SU-DHL-6 (cell line): ENCODE data around the gene STARD4.

Experiments
- H2AFZ ChIP-seq: fragments of 200-600 bp; sonication (generic); 2 replicates; pipeline ENCODE4 v1.6.1; 2014; ENCODE audit warnings: low read depth, mild to moderate bottlenecking, moderate library complexity, mixed read lengths, antibody characterized with exemption, low read length; ENCODE audit not compliant: severe bottlenecking
- H3F3A ChIP-seq: fragments of 200-600 bp; shearing (Covaris generic); 2 replicates; pipeline ENCODE4 v1.6.0; 2016; ENCODE audit warnings: antibody characterized with exemption, mild to moderate bottlenecking; ENCODE audit not compliant: insufficient read depth
- H3K27ac ChIP-seq: fragments of 200-600 bp; sonication (generic); 2 replicates; pipeline ENCODE4 v1.5.1; 2016; ENCODE audit warnings: low read depth, mild to moderate bottlenecking, low read length, moderate library complexity, mixed read lengths
- H3K27me3 ChIP-seq: fragments of 200-600 bp; sonication (generic), shearing (Covaris generic); 2 replicates; pipeline ENCODE4 v1.6.0; 2014; ENCODE audit warnings: mild to moderate bottlenecking, low read length
- H3K36me3 ChIP-seq: fragments of 200-600 bp; sonication (generic); 2 replicates; pipeline ENCODE4 v1.6.1; 2014; ENCODE audit warnings: mild to moderate bottlenecking, low read length, mixed read lengths
- H3K4me2 ChIP-seq: fragments of 300-600, 200-600 bp; shearing (Covaris generic), sonication (generic); 2 replicates; pipeline ENCODE4 v1.6.0; 2014; ENCODE audit warnings: low read length, low read depth, mild to moderate bottlenecking; ENCODE audit not compliant: poor library complexity, severe bottlenecking
- H3K4me3 ChIP-seq: fragments of 200-600 bp; sonication (generic); 2 replicates; pipeline ENCODE4 v1.5.1; 2014; ENCODE audit warnings: antibody characterized with exemption, low read length, mild to moderate bottlenecking, mixed read lengths; ENCODE audit not compliant: insufficient read depth, poor library complexity, severe bottlenecking
- H3K79me2 ChIP-seq: fragments of 200-600 bp; sonication (generic); 2 replicates; pipeline ENCODE4 v1.6.1; 2014; ENCODE audit warnings: mild to moderate bottlenecking, low read length, moderate library complexity; ENCODE audit not compliant: insufficient read depth
- H3K9ac ChIP-seq: fragments of 200-600 bp; sonication (generic); 2 replicates; pipeline ENCODE4 v1.7.0; 2014; ENCODE audit warnings: mild to moderate bottlenecking, low read length
- H3K9me2 ChIP-seq: fragments of 200-600 bp; sonication (generic); replicated peaks from 2 replicates; pipeline ENCODE4 v1.6.1; 2014; ENCODE audit warnings: low read length; ENCODE audit not compliant: insufficient read depth
- H3K9me3 ChIP-seq: fragments of 200-600 bp; sonication (generic); 2 replicates; pipeline ENCODE4 v1.6.1; 2014; ENCODE audit warnings: low read length, mixed read lengths; ENCODE audit not compliant: insufficient read depth
- H4K20me1 ChIP-seq: fragments of 200-600 bp; sonication (generic); 2 replicates; pipeline ENCODE4 v1.6.1; 2014; ENCODE audit warnings: low read depth, mild to moderate bottlenecking, antibody characterized with exemption, low read length, moderate library complexity, mixed read lengths
- EZH2phosphoT487 ChIP-seq: fragments of 200-600 bp; sonication (generic), shearing (Covaris generic); conservative IDR thresholded peaks from 2 replicates; pipeline ENCODE4 v1.6.1; 2018; ENCODE audit warnings: mild to moderate bottlenecking, antibody characterized with exemption, low read length, moderate library complexity, mixed read lengths
- TF ChIP-seq, protein P1 (sequence below): fragments of 200-600 bp; sonication (generic); IDR thresholded peaks from one replicate; pipeline ENCODE4 v1.5.1; 2017; ENCODE audit warnings: antibody characterized with exemption, mild to moderate bottlenecking, low read length, moderate library complexity; ENCODE audit not compliant: insufficient read depth, poor library complexity, severe bottlenecking

STARD4 gene

DNA sequence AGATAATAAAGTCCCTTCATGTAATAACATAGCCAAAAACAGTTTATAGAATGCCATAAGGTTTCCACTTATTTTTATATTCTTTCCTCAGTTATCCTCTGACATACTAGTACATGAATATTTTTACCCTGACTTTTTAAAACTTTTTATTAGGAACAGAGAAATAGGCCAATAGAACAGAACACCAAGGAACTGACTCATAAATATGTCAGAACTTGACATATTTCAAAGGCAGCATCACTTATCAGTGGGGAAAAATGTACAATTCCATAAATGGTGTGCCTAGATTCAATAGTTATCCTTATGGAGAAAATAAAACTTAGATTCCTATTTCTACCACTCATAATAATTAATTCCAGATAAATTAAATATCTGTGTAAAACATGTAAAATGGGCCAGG, 9.4 kb downstream of the STARD4 start:
- Histone ChIP-seq H3K9ac (no peak overlapping the region), H3F3A (peaks cover 5% of the 10 kb centered on the region; the same call in 1 of the 2 replicates), H3K36me3 (peaks cover 50% of the 10 kb centered on the region), H4K20me1 (peaks cover 13% of the 10 kb centered on the region; the same call in 1 of the 2 replicates), H3K79me2 (peaks cover 43% of the 10 kb centered on the region), H3K4me2 (no peak overlapping the region), H3K27ac (no peak overlapping the region), H3K9me3 (no peaks in the 10 kb centered on the region), H2AFZ (no peak overlapping the region), H3K4me3 (no peak overlapping the region), H3K27me3 (no peaks in the 10 kb centered on the region), H3K9me2 (no peaks in the 10 kb centered on the region)
- TF ChIP-seq EZH2phosphoT487 = no peak
- TF ChIP-seq, protein P1, sequence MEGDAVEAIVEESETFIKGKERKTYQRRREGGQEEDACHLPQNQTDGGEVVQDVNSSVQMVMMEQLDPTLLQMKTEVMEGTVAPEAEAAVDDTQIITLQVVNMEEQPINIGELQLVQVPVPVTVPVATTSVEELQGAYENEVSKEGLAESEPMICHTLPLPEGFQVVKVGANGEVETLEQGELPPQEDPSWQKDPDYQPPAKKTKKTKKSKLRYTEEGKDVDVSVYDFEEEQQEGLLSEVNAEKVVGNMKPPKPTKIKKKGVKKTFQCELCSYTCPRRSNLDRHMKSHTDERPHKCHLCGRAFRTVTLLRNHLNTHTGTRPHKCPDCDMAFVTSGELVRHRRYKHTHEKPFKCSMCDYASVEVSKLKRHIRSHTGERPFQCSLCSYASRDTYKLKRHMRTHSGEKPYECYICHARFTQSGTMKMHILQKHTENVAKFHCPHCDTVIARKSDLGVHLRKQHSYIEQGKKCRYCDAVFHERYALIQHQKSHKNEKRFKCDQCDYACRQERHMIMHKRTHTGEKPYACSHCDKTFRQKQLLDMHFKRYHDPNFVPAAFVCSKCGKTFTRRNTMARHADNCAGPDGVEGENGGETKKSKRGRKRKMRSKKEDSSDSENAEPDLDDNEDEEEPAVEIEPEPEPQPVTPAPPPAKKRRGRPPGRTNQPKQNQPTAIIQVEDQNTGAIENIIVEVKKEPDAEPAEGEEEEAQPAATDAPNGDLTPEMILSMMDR = no peak

DNA sequence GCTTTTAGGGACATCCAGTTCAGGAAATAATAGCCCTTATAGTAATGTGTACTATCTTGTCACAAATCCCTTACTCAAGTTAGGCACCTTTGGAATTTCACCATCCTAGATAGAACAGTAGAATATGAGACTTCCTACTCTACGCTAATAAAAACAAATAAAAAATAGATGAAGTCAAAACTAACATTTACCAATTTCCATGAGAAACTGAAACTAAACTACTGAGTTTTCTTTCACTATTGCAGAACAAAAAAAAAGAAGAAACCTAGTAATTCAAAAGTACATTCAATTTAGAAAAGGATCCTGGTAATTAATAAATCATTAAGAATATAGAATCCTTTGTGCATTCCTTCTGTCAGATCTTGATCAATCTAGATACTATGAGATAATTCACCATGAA, 14.0 kb downstream of the STARD4 start:
- no peak overlapping the region for H3K4me2 ChIP-seq
- H3K27me3 ChIP-seq = no peaks in the 10 kb centered on the region

DNA sequence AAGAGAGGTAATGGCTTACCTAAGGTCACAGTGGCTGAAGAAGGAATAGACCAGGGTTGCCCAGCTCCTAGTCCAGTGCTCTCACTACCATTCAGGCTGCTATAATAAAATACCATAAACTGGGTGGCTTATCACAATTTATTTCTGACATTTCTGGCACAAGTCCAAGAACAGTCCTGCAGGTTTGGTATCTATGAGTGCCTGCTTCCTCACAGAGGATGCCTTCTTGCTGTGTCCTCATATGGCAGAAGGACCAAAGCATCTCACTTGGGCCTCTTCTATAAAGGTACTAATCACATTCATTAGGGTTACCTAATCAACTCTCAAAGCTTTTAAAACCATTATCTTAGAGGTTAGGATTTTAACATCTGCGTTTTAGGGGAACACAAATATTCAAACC, 17.2 kb downstream of the STARD4 start:
- Histone ChIP-seq H3K36me3 (peaks cover 37% of the 10 kb centered on the region), H3K4me2 (no peak overlapping the region), H4K20me1 (no peaks in the 10 kb centered on the region), H3K27me3 (no peaks in the 10 kb centered on the region), H3F3A (peaks cover 6% of the 10 kb centered on the region; the same call in 1 of the 2 replicates), H2AFZ (no peak overlapping the region), H3K27ac (no peak overlapping the region; the same call in 1 of the 2 replicates), H3K9me3 (no peaks in the 10 kb centered on the region), H3K9ac (no peak overlapping the region), H3K9me2 (no peaks in the 10 kb centered on the region), H3K79me2 (no peaks in the 10 kb centered on the region), H3K4me3 (no peak overlapping the region)
- no peak for TF ChIP-seq EZH2phosphoT487
- TF ChIP-seq, protein P1 = no peak

More for the DNA sequence above, 14.0 kb downstream of the STARD4 start:
- Histone ChIP-seq H3K27ac (no peak overlapping the region), H3K36me3 (peaks cover 49% of the 10 kb centered on the region), H3K9me2 (no peaks in the 10 kb centered on the region), H3K4me3 (no peak overlapping the region), H3F3A (peaks cover 6% of the 10 kb centered on the region; the same call in 1 of the 2 replicates), H3K9me3 (no peaks in the 10 kb centered on the region), H2AFZ (no peak overlapping the region), H3K79me2 (0 out of 2 replicates have a peak, but pooled peaks cover 4% of the 10 kb centered on the region), H3K9ac (no peak overlapping the region), H4K20me1 (no peaks in the 10 kb centered on the region)
- no peak for TF ChIP-seq EZH2phosphoT487
- TF ChIP-seq, protein P1 = no peak
